Breast epithelium (tissue), 4 donors: ENCODE measurements around the gene INSIG1. TPM values are rescaled to one million over a fixed set of nuclear protein-coding genes. Genes with fewer than 3 reads are reported as not detected.

ENCODE experiments used
- DNase-seq, 2 donors: peaks; one replicate each; pipeline ENCODE4 v3.0.0-alpha.2; 2019; ENCODE audit warnings: low spot score in 2 of 2
- H3K27ac ChIP-seq, 2 donors: fragments of 200-600 bp; sonication (generic) in 1 of 2; one replicate each; pipeline ENCODE4 v1.5.1; 2016 to 2019; ENCODE audit warnings: mild to moderate bottlenecking in 1 of 2
- H3K27me3 ChIP-seq, 2 donors: fragments of 200-600 bp; sonication (generic) in 1 of 2; one replicate each; pipeline versions ENCODE4 v1.5.1 to v1.6.0; 2017 to 2019; ENCODE audit warnings: control low read depth in 1 of 2, mild to moderate bottlenecking in 1 of 2
- H3K36me3 ChIP-seq: fragments of 200-600 bp; one replicate; pipeline ENCODE4 v1.5.1; 2019
- H3K4me1 ChIP-seq, 2 donors: fragments of 200-600 bp; sonication (generic); one replicate each; pipeline ENCODE4 v1.5.1; 2016 to 2019; ENCODE audit warnings: control low read depth in 1 of 2
- H3K4me3 ChIP-seq, 3 donors: fragments of 200-600 bp; sonication (generic); 1 replicate in 2 of 3; 2 replicates in 1 of 3; pipeline ENCODE4 v1.5.1; 2016 to 2019; ENCODE audit warnings: mild to moderate bottlenecking in 3 of 3, moderate library complexity in 2 of 3
- H3K9me3 ChIP-seq, 2 donors: fragments of 200-600 bp; sonication (generic) in 1 of 2; one replicate each; pipeline ENCODE4 v1.5.1; 2016 to 2019; ENCODE audit warnings: control low read depth in 1 of 2
- CTCF ChIP-seq, 3 donors: fragments of 450-650 bp; IDR thresholded peaks; one replicate each; pipeline ENCODE4 v1.5.1; 2016 to 2017; ENCODE audit warnings: antibody characterized with exemption in 3 of 3, mild to moderate bottlenecking in 3 of 3, moderate library complexity in 3 of 3
- POLR2A ChIP-seq: fragments of 450-650 bp; IDR thresholded peaks from one replicate; pipeline ENCODE4 v1.6.1; 2016; ENCODE audit warnings: antibody characterized with exemption, mild to moderate bottlenecking, moderate library complexity
- POLR2AphosphoS5 ChIP-seq, 3 donors: sonication (generic); formaldehyde crosslinking; IDR thresholded peaks; one replicate each; pipeline ENCODE4 v1.6.1; 2017; ENCODE audit warnings: antibody characterized with exemption in 3 of 3
- intact Hi-C: fragments of 100-400 bp; cut with DNase I; formaldehyde crosslinking; loops from one replicate; pipeline ENCODE4 v1.15.1; 2023; ENCODE audit warnings: low total_unique reads
- total RNA-seq, 3 donors: library from RNA; depleted of rRNA; stranded (reverse); fragments of >200 nt; gene quantifications; one replicate each; pipeline ENCODE4 v1.1.0, GENCODE V29; 2016

INSIG1 gene
- total RNA-seq, 3 donors from 2014 or later: 37.0 to 89.6 (median 66.0) TPM

DNA sequence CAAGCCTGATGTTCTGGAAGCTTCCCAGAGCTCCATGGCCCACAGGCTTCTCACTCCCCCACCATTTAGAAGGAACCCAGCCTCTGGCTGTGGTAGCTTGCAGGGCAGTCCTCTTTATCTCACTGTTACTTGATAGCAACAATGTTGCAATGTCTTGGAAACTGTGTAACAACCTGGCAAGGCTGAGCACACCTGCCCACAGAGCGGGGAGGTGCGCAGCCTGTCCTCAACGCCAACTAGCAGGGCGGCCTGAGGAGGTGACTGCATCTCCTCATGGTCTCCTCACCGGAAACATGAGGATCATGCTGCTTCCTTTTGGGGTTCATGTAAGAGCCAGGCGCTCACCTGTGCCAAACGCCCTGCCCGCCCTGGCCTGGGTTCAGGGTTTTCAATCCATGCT lies 43.7 kb upstream of the INSIG1 start:
- intact Hi-C loops: no loop called here
- Histone ChIP-seq H3K36me3 (no peaks in the 10 kb centered on the region), H3K27me3 (no peaks in the 10 kb centered on the region), H3K4me1 (peaks cover 0 to 9% of the 10 kb centered on the region in 2 donors), H3K9me3 (no peaks in the 10 kb centered on the region), H3K4me3 (no peak overlapping the region), H3K27ac (no peak overlapping the region)
- no peak for DNase-seq
- no peak for TF ChIP-seq POLR2A

GRCh38 chr7:155255071-155255470 lies 42.6 kb upstream of the INSIG1 start:
- Histone ChIP-seq H3K27ac (no peak overlapping the region), H3K4me1 (peaks cover 0 to 9% of the 10 kb centered on the region in 2 donors), H3K36me3 (no peaks in the 10 kb centered on the region), H3K4me3 (no peak overlapping the region), H3K9me3 (no peaks in the 10 kb centered on the region), H3K27me3 (no peaks in the 10 kb centered on the region)
- TF ChIP-seq POLR2A (no peak), POLR2AphosphoS5 (IDR thresholded peaks at IDR 0.05) (no peak), CTCF (IDR thresholded peaks at IDR 0.05) (no peak)
- DNase-seq: no peak
- intact Hi-C loops: no loop called here

DNA sequence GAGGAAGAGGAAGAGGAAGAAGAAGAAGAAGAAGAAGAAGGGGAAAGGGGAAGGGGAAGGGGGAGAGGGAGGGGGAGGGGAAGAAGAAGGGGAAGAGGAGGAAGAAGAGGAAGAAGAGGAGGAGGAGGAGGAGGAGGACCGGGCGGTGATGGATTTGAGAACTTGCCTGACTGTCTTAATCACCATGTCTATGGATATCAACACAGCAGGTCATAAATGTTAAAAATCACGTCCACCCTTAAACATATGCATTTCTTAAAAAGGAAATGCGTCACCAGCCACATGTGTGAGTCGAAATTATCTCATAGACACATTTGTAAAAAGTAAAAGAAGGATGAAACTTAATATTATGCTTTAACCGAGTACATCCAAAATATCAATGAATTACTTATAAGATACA lies 42.1 kb upstream of the INSIG1 start:
- Histone ChIP-seq H3K9me3 (no peaks in the 10 kb centered on the region), H3K36me3 (no peaks in the 10 kb centered on the region), H3K4me1 (peaks cover 0 to 9% of the 10 kb centered on the region in 2 donors), H3K27me3 (no peaks in the 10 kb centered on the region), H3K4me3 (no peak overlapping the region), H3K27ac (no peak overlapping the region)
- DNase-seq: no peak
- intact Hi-C loops: no loop called here
- no peak for TF ChIP-seq POLR2AphosphoS5 (IDR thresholded peaks at IDR 0.05)

DNA sequence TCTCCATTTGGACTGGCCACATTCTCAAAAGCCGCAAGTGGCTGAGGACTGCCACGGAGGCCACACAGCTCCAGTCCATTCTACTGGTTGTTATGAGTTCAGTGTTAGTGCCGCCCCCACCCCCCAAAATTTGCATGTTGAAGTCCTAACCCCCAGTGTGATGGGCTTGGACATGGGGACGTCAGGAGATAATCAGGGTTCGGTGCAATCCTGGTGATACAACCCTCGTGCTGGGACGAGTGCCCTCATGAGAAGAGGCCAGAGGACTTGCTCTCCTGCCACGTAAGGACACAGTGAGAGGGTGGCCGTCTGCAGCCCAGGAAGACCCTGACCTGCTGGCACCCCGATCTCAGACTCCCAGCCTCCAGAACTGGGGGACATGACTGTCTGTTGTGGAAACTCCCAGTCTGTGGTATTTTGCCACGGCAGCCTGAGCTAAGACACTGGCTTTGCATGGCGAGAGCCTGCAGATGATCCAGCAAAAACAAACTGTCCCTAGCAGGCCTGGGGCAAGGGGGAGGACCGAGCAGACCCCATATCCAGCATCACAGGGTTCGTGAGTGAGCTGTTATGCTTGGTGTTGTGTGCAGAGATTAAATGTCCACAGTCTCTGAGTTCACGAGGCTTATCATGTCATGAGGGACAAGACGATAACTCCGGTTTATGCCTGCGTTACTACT lies 41.5 kb upstream of the INSIG1 start:
- H3K4me3 ChIP-seq: no peak overlapping the region
- no peak for DNase-seq
- peak overlapping the region; percentile 92 to 95 for H3K27ac ChIP-seq
- no peaks in the 10 kb centered on the region for H3K9me3 ChIP-seq
- no peaks in the 10 kb centered on the region for H3K27me3 ChIP-seq
- intact Hi-C loops: no loop called here
- TF ChIP-seq POLR2A (no peak), CTCF (IDR thresholded peaks at IDR 0.05) (no peak), POLR2AphosphoS5 (IDR thresholded peaks at IDR 0.05) (no peak)
- no peaks in the 10 kb centered on the region for H3K36me3 ChIP-seq
- H3K4me1 ChIP-seq: peaks cover 0 to 9% of the 10 kb centered on the region in 2 donors

- peak overlapping the region; percentile 92 to 95 for H3K27ac ChIP-seq
Observed at GRCh38 chr7:155256761-155257481, 40.8 kb upstream of the INSIG1 start.

More at GRCh38 chr7:155256761-155257481, 40.8 kb upstream of the INSIG1 start:
- no peak for TF ChIP-seq POLR2A
- no peak for TF ChIP-seq POLR2AphosphoS5 (IDR thresholded peaks at IDR 0.05)
- TF ChIP-seq CTCF (IDR thresholded peaks at IDR 0.05): no peak
- Histone ChIP-seq H3K36me3 (no peaks in the 10 kb centered on the region), H3K4me3 (peak overlapping the region in 2 of 3 donors; percentile 18 to 59), H3K4me1 (peaks cover 0 to 9% of the 10 kb centered on the region in 2 donors), H3K9me3 (no peaks in the 10 kb centered on the region), H3K27me3 (no peaks in the 10 kb centered on the region)
- DNase-seq: no peak
- intact Hi-C loops: no loop called here
